Measurements from ENCODE around the gene DCDC2.
A peak's percentile ranks its signal among the peaks of the same experiment; 100 is the strongest.

The DCDC2 gene

DNA sequence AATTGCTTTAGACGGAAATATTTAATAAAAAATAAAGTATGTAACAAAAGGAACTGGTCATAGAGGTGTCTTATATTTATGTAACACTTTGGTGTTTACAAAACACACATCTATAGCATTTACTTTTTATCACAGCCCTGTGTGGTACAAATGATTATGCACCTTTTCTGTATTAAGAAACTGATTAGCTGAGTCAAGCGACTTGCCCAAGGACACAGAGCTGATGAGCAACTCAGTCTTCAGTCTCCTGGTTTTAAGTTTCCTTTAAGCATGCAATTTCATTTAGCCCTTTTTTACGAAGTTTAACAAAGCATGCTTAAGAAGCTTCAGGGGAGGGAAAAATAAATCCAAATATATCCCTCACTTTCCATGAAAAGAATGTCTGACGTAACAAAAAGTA, 2.5 kb downstream of the DCDC2 start:
- TF ChIP-seq, protein P1, sequence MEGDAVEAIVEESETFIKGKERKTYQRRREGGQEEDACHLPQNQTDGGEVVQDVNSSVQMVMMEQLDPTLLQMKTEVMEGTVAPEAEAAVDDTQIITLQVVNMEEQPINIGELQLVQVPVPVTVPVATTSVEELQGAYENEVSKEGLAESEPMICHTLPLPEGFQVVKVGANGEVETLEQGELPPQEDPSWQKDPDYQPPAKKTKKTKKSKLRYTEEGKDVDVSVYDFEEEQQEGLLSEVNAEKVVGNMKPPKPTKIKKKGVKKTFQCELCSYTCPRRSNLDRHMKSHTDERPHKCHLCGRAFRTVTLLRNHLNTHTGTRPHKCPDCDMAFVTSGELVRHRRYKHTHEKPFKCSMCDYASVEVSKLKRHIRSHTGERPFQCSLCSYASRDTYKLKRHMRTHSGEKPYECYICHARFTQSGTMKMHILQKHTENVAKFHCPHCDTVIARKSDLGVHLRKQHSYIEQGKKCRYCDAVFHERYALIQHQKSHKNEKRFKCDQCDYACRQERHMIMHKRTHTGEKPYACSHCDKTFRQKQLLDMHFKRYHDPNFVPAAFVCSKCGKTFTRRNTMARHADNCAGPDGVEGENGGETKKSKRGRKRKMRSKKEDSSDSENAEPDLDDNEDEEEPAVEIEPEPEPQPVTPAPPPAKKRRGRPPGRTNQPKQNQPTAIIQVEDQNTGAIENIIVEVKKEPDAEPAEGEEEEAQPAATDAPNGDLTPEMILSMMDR (IDR thresholded peaks at IDR 0.05; ENCODE audit: control insufficient read depth, extremely low read depth, insufficient read depth) = no peak
- no peak overlapping the region for H3K4me3 ChIP-seq (ENCODE audit: low read depth, low read length)
- DNase-seq (ENCODE audit: low read depth) = no peak

DNA sequence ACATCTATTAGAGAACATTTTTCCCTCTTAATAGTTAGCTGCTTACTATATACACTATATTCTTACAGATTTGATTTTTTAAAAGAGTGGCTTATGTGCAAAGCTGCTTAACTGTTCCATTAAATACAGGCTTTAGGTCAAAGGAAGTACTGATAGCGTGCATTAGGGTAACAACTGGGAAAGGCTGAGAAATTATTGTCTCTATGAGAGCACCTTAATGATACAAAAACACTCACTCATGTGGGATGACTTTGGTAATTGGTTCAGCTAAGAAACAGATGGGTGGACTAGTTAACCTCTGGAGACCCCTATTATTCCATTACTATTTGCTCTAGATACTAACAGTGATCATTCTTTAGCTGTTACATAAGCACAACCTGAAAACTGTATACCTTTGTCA, 4.0 kb downstream of the DCDC2 start:
- TF ChIP-seq, protein P1 (IDR thresholded peaks at IDR 0.05; ENCODE audit: control insufficient read depth, extremely low read depth, insufficient read depth) = no peak
- no peak overlapping the region for H3K4me3 ChIP-seq (ENCODE audit: low read depth, low read length)
- DNase-seq (ENCODE audit: low read depth) = no peak

DNA sequence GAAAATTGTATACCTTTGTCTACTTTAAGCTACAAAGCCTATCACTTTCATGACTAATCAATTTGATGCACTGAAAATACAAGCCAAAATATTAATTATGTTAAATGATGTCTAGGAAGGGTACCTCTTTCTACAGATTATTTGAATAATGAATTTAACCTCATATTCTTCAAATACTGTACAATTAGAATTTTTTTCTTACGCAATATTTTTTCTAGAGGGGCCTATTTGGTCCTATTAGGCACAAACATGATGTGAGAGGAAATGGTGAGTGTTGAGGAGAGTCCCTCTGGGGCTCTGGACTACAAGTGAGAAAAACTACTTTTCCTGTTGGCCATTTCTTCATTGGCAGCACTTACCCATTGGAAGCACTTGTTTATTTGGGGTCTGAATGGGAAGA, 5.4 kb downstream of the DCDC2 start:
- no peak overlapping the region for H3K4me3 ChIP-seq (ENCODE audit: low read depth, low read length)
- no peak for DNase-seq (ENCODE audit: low read depth)
- TF ChIP-seq, protein P1 (IDR thresholded peaks at IDR 0.05; ENCODE audit: control insufficient read depth, extremely low read depth, insufficient read depth) = no peak

DNA sequence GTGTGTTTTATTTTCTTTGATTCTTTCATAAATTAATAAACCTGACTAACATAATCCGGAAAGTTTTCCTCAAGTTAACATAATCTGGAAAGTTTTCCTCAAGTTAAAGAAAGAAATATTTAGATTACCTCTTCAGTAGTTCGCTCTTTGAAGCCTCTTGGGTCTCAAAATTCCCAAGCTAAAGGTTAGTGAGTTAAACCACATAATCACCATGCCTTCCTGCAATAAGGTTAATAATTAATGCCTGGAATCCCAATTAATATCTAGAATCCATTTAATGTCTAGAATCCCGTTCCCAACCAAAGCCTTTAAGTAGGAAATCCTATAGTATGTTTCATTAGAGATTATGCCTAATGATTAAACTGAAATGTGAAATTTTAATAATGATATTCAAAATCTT, 12.9 kb downstream of the DCDC2 start:
- no peak for DNase-seq (ENCODE audit: low read depth)
- TF ChIP-seq, protein P1 (IDR thresholded peaks at IDR 0.05; ENCODE audit: control insufficient read depth, extremely low read depth, insufficient read depth) = no peak
- H3K4me3 ChIP-seq (ENCODE audit: low read depth, low read length) = no peak overlapping the region

DNA sequence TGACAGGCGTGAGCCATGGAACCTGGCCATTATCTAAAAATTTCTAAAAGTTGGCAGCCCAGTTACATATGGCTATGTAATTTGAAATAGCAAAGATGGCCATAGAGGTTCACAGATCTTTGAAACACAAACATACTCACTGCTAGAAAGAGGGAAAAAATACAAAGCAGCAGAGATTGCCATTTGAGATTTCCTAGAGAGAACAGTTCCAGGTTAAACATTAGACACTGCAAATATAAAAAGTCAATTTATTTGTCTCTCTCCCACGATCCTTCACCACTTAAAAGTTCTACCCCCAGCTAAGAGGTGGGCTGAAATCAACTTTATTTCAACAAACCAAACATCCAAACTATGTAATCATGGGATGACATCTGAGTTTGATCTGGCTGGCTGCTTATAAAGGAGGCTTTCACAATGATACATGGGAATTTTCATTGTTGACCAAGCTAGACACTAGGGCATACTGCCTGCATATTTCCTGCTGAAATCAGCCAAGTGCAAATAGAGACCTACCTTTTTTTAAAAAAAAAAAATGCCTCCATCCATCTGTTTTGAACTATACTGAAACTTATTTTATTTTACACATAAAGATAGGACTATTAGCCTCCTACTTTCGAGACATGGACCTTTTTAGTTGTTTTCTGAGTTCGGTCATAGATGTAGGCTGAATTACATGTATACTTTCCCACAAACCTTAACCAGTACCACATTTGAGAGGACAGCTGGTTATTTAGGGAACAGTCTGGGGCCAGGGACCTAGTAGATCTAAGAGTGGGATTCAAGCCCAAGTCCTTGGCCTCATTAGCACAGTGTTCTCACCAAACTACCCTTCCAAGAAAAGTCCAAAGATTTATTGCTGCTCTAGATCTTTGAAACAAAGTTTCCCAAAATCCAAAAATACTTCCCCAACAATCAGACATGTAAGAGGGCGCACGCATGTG, 16.6 kb downstream of the DCDC2 start:
- H3K4me3 ChIP-seq (ENCODE audit: low read depth, low read length) = no peak overlapping the region
- TF ChIP-seq, protein P1 (IDR thresholded peaks at IDR 0.05; ENCODE audit: control insufficient read depth, extremely low read depth, insufficient read depth) = no peak
- DNase-seq (ENCODE audit: low read depth) = peak; percentile 6

DNA sequence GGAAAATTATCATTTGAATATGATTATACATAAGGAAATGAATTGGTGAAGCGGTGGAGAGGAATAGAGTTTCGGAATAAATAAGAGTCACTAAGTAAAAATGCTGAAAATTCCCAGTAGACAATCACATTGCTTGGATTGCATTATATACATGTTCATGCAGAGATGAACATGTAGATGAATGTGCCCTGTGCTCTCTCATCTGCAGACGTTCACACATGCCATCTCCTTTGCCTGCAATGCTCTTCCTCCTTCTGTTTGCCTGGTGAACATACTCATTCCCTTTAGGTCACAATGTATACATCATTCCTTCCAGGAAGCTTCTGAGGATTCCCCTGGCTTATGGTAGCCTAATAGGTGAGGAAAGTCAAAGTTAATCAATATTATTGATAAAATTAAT, 17.9 kb downstream of the DCDC2 start:
- no peak for DNase-seq (ENCODE audit: low read depth)
- H3K4me3 ChIP-seq (ENCODE audit: low read depth, low read length) = no peak overlapping the region
- TF ChIP-seq, protein P1 (IDR thresholded peaks at IDR 0.05; ENCODE audit: control insufficient read depth, extremely low read depth, insufficient read depth) = no peak

Measured in LNCaP clone FGC (cell line).